SH-SY5Y (cell line): ENCODE results near the gene IQCE.
A peak's percentile ranks its signal among the peaks of the same experiment; 100 is the strongest.

Experiments
- GATA2 ChIP-seq: IDR thresholded peaks from 2 replicates; pipeline ENCODE4 v1.6.1; 2011; ENCODE audit warnings: mild to moderate bottlenecking, low read depth, low read length
- GATA3 ChIP-seq: IDR thresholded peaks from 2 replicates; pipeline ENCODE4 v1.6.1; 2011; ENCODE audit warnings: low read depth, mild to moderate bottlenecking, low read length, moderate library complexity

IQCE gene

GRCh38 chr7:2525658-2526630 is 32.8 kb upstream of the IQCE start:
- no peak for TF ChIP-seq GATA3
- TF ChIP-seq GATA2 = no peak

- TF ChIP-seq GATA3 = no peak
- TF ChIP-seq GATA2 = no peak
Observed at GRCh38 chr7:2526659-2527504, 31.9 kb upstream of the IQCE start.

- TF ChIP-seq GATA2 (no peak), GATA3 (no peak)
Observed at GRCh38 chr7:2527505-2528467, 31.0 kb upstream of the IQCE start.

GRCh38 chr7:2528481-2529095 is 30.2 kb upstream of the IQCE start:
- TF ChIP-seq GATA3 (no peak), GATA2 (no peak)

GRCh38 chr7:2529161-2530070 is 29.4 kb upstream of the IQCE start:
- TF ChIP-seq GATA3 (no peak), GATA2 (no peak)

- TF ChIP-seq GATA3 (no peak), GATA2 (no peak)
Observed at GRCh38 chr7:2530071-2530987, 28.4 kb upstream of the IQCE start.

GRCh38 chr7:2535872-2536627 is 22.7 kb upstream of the IQCE start:
- TF ChIP-seq GATA2 = 0 out of 2 replicates have a peak, but pooled peaks have one; percentile 37

GRCh38 chr7:2537981-2538851 is 20.6 kb upstream of the IQCE start:
- no peak for TF ChIP-seq GATA2
- TF ChIP-seq GATA3 = no peak

GRCh38 chr7:2539031-2539911 is 19.5 kb upstream of the IQCE start:
- TF ChIP-seq GATA2 (no peak), GATA3 (no peak)
